Stimulated activated CD8-positive, alpha-beta memory T cell treated with anti-CD3 and anti-CD28 coated beads, Interleukin-12 subunit alpha, Interleukin-12 subunit beta, amount 100 ng/mL, for 1 hour (primary cell): ENCODE results near the gene ZNF124.
"Not testable (repeated sequence)": the region's sequence is repeated elsewhere in the genome, so short reads cannot be mapped to it uniquely, and the experiment has no call there.

ENCODE experiments used
- DNase-seq: peaks from one replicate; pipeline ENCODE4 v3.0.0-alpha.2; 2020; ENCODE audit warnings: low read depth

ZNF124 gene

GRCh38 chr1:247172996-247173395 is 1.2 kb upstream of the ZNF124 start:
- DNase-seq = no peak

GRCh38 chr1:247171443-247171842 is 377 bp downstream of the ZNF124 start:
- DNase-seq = not testable (repeated sequence)

GRCh38 chr1:247165674-247166073 is 6.1 kb downstream of the ZNF124 start:
- no peak for DNase-seq

GRCh38 chr1:247164694-247165093 is 7.1 kb downstream of the ZNF124 start:
- no peak for DNase-seq

GRCh38 chr1:247156787-247157232 is 15.0 kb downstream of the ZNF124 start:
- DNase-seq = no peak

- DNase-seq = no peak
These were observed 24.0 kb downstream of the ZNF124 start for GRCh38 chr1:247147781-247148180.

- DNase-seq = not testable (repeated sequence)
These were observed 24.7 kb downstream of the ZNF124 start for GRCh38 chr1:247147120-247147519.

- no peak for DNase-seq
These were observed 25.1 kb downstream of the ZNF124 start for GRCh38 chr1:247146671-247147070.

GRCh38 chr1:247145279-247145678 is 26.5 kb downstream of the ZNF124 start:
- DNase-seq = no peak

- DNase-seq = not testable (repeated sequence)
These were observed 32.3 kb downstream of the ZNF124 start for GRCh38 chr1:247139557-247139956.

GRCh38 chr1:247131236-247131635 is 40.6 kb downstream of the ZNF124 start:
- DNase-seq = no peak

- DNase-seq = not testable (repeated sequence)
These were observed 44.1 kb downstream of the ZNF124 start for GRCh38 chr1:247127519-247128282.

GRCh38 chr1:247126601-247127000 is 45.2 kb downstream of the ZNF124 start:
- DNase-seq = not testable (repeated sequence)

- not testable (repeated sequence) for DNase-seq
These were observed 45.7 kb downstream of the ZNF124 start for GRCh38 chr1:247126166-247126565.

- DNase-seq = no peak
These were observed 50.4 kb downstream of the ZNF124 start for GRCh38 chr1:247121382-247121781.

GRCh38 chr1:247120408-247120668 is 51.5 kb downstream of the ZNF124 start:
- DNase-seq = not testable (repeated sequence)

GRCh38 chr1:247119600-247120407 is 52.0 kb downstream of the ZNF124 start:
- no peak for DNase-seq

GRCh38 chr1:247118946-247119446 is 52.8 kb downstream of the ZNF124 start:
- DNase-seq = no peak

GRCh38 chr1:247115545-247115944 is 56.3 kb downstream of the ZNF124 start:
- no peak for DNase-seq

GRCh38 chr1:247115141-247115510 is 56.7 kb downstream of the ZNF124 start:
- DNase-seq = no peak

- DNase-seq = no peak
These were observed 57.3 kb downstream of the ZNF124 start for GRCh38 chr1:247114351-247115140.

GRCh38 chr1:247113733-247114271 is 58.0 kb downstream of the ZNF124 start:
- DNase-seq = no peak
